GM12878 (cell line): ENCODE measurements around the gene UBE2O. TPM values are rescaled to one million over a fixed set of nuclear protein-coding genes. Genes with fewer than 3 reads are reported as not detected.

Experiments
- ATAC-seq: fragments of 200-7000 bp; cut with Tn5 transposase; 3 replicates; pipeline ENCODE4 v1.9.1; 2020; ENCODE audit warnings: mild to moderate bottlenecking, moderate library complexity
- BruUV-seq: library from RNA; stranded (reverse); fragments of 400-500 nt; replicated peaks from 2 replicates; lab custom pipeline; 2021; lab: Mats Ljungman, UMichigan
- CTCF ChIA-PET: fragments of 300-600 bp; sonication (Branson Sonifier 250); formaldehyde crosslinking; extraction: SDS; loops from one replicate; lab custom pipeline; 2021; ENCODE audit warnings: inconsistent platforms; lab: Yijun Ruan, JAX
- POLR2A ChIA-PET: fragments of 350-600 bp; formaldehyde crosslinking; extraction: SDS; loops from one replicate; lab custom pipeline; 2021; ENCODE audit warnings: inconsistent platforms; lab: Charles Lee
- RAD21 ChIA-PET: fragments of 300-600 bp; sonication (Branson Sonifier 250); formaldehyde crosslinking; loops from one replicate; lab custom pipeline; 2023; ENCODE audit warnings: antibody characterized with exemption; ENCODE audit not compliant: unreplicated experiment; lab: Charles Lee
- SMC1A ChIA-PET: fragments of 300-600 bp; sonication (Branson Sonifier 250); formaldehyde crosslinking; loops from one replicate; lab custom pipeline; 2023; ENCODE audit not compliant: unreplicated experiment, uncharacterized antibody; lab: Charles Lee
- DNase-seq: peaks from one replicate; pipeline ENCODE4 v3.0.0-alpha.2; 2011; ENCODE audit warnings: low read depth, low spot score
- FAIRE-seq: peaks from 3 replicates; lab custom pipeline; 2011; peaks lifted over from hg19 to GRCh38; lab: Jason Lieb, UNC
- H2AFZ ChIP-seq: 2 replicates; pipeline ENCODE4 v1.6.0; 2011; ENCODE audit warnings: low read depth, low read length, control low read depth; ENCODE audit not compliant: control insufficient read depth
- H3K27ac ChIP-seq: 2 replicates; pipeline ENCODE4 v1.5.1; 2011; ENCODE audit warnings: control low read depth; ENCODE audit not compliant: control insufficient read depth, insufficient read depth
- H3K27me3 ChIP-seq, 2 experiments: replicated peaks in 1 of 2; 2 replicates each; pipeline versions ENCODE4 v1.6.0 to v1.6.1; 2011; ENCODE audit warnings: low read length in 1 of 2; ENCODE audit not compliant: control insufficient read depth in 2 of 2, insufficient read depth in 2 of 2
- H3K36me3 ChIP-seq, 2 experiments: 2 replicates each; pipeline ENCODE4 v1.5.1; 2011; ENCODE audit warnings: low read length in 1 of 2; ENCODE audit not compliant: control insufficient read depth in 2 of 2, insufficient read depth in 2 of 2
- H3K4me1 ChIP-seq: 2 replicates; pipeline ENCODE4 v1.6.1; 2011; ENCODE audit warnings: mild to moderate bottlenecking, low read length, moderate library complexity, mixed read lengths; ENCODE audit not compliant: control insufficient read depth, insufficient read depth
- H3K4me2 ChIP-seq: 2 replicates; pipeline ENCODE4 v1.6.0; 2011; ENCODE audit warnings: control low read depth; ENCODE audit not compliant: control insufficient read depth, insufficient read depth
- H3K4me3 ChIP-seq: fragments of 200-600 bp; sonication (generic); 2 replicates; pipeline ENCODE4 v1.5.1; 2016
- H3K79me2 ChIP-seq: 2 replicates; pipeline ENCODE4 v1.6.0; 2011; ENCODE audit warnings: low read length; ENCODE audit not compliant: control insufficient read depth, insufficient read depth
- H3K9ac ChIP-seq: 2 replicates; pipeline ENCODE4 v1.8.0; 2011; ENCODE audit warnings: low read length, control low read depth, mixed read lengths; ENCODE audit not compliant: control insufficient read depth, insufficient read depth
- H3K9me3 ChIP-seq: replicated peaks from 3 replicates; pipeline ENCODE4 v1.5.1; 2011; ENCODE audit warnings: mild to moderate bottlenecking, low read length; ENCODE audit not compliant: control insufficient read depth, insufficient read depth
- H4K20me1 ChIP-seq: 2 replicates; pipeline ENCODE4 v1.6.0; 2011; ENCODE audit not compliant: control insufficient read depth, insufficient read depth
- ATF7 ChIP-seq: fragments of 450-650 bp; IDR thresholded peaks from 2 replicates; pipeline ENCODE4 v1.6.1; 2016; ENCODE audit warnings: low read depth, mild to moderate bottlenecking
- BCL11A ChIP-seq: IDR thresholded peaks from 2 replicates; pipeline ENCODE4 v1.6.1; 2011; ENCODE audit warnings: low read depth, low read length
- CREB1 ChIP-seq: IDR thresholded peaks from 2 replicates; pipeline ENCODE4 v1.6.1; 2012; ENCODE audit warnings: low read depth, mild to moderate bottlenecking, inconsistent platforms
- CREM ChIP-seq: IDR thresholded peaks from 2 replicates; pipeline ENCODE4 v1.6.1; 2014; ENCODE audit warnings: antibody characterized with exemption, low read depth
- CTCF ChIP-seq, 3 experiments: IDR thresholded peaks in 2 of 3; conservative IDR thresholded peaks in 1 of 3; 2 replicates each; pipeline ENCODE4 v1.5.1; 2011; ENCODE audit warnings: low read depth in 3 of 3, low read length in 3 of 3, mild to moderate bottlenecking in 3 of 3, control low read depth in 2 of 3, moderate library complexity in 2 of 3, inconsistent platforms in 1 of 3, mixed read lengths in 1 of 3; ENCODE audit not compliant: control insufficient read depth in 2 of 3, insufficient read depth in 1 of 3; ENCODE audit errors: extremely low read depth in 1 of 3
- CUX1 ChIP-seq: IDR thresholded peaks from 2 replicates; pipeline ENCODE4 v1.6.1; 2012; ENCODE audit warnings: improper control_type of control experiment, low read depth, low read length; ENCODE audit not compliant: insufficient replicate concordance
- HDAC6 ChIP-seq: fragments of 200-600 bp; sonication (generic); IDR thresholded peaks from one replicate; pipeline ENCODE4 v1.8.0; 2017; ENCODE audit warnings: antibody characterized with exemption; ENCODE audit not compliant: unreplicated experiment
- HDGF ChIP-seq: fragments of 450-650 bp; IDR thresholded peaks from 2 replicates; pipeline ENCODE4 v1.6.1; 2016; ENCODE audit warnings: antibody characterized with exemption
- IKZF1 ChIP-seq: fragments of 450-650 bp; conservative IDR thresholded peaks from 2 replicates; pipeline ENCODE4 v1.6.1; 2017; ENCODE audit warnings: antibody characterized with exemption, mild to moderate bottlenecking
- MXI1 ChIP-seq: fragments of 150-350 bp; IDR thresholded peaks from 2 replicates; pipeline ENCODE4 v1.6.1; 2011; ENCODE audit warnings: low read depth, mild to moderate bottlenecking, inconsistent platforms, low read length, improper control_type of control experiment
- PML ChIP-seq: IDR thresholded peaks from 2 replicates; pipeline ENCODE4 v1.6.1; 2012; ENCODE audit warnings: low read length, inconsistent platforms
- POLR2AphosphoS2 ChIP-seq: IDR thresholded peaks from 2 replicates; pipeline ENCODE4 v1.6.1; 2011; ENCODE audit warnings: low read depth, mild to moderate bottlenecking, low read length, improper control_type of control experiment, moderate library complexity
- POU2F2 ChIP-seq: IDR thresholded peaks from 3 replicates; pipeline ENCODE4 v1.6.1; 2011; ENCODE audit warnings: low read depth, mild to moderate bottlenecking, low read length, borderline replicate concordance
- RAD51 ChIP-seq: fragments of 450-650 bp; IDR thresholded peaks from 2 replicates; pipeline ENCODE4 v1.6.1; 2016; ENCODE audit warnings: moderate library complexity, mild to moderate bottlenecking, inconsistent platforms
- RFX5 ChIP-seq: IDR thresholded peaks from 2 replicates; pipeline ENCODE4 v1.6.1; 2011; ENCODE audit warnings: low read depth, low read length, improper control_type of control experiment
- STAT1 ChIP-seq: fragments of 450-650 bp; conservative IDR thresholded peaks from 2 replicates; pipeline ENCODE4 v1.6.1; 2014; ENCODE audit warnings: antibody characterized with exemption, mild to moderate bottlenecking
- USF2 ChIP-seq: IDR thresholded peaks from 2 replicates; pipeline ENCODE4 v1.6.1; 2011; ENCODE audit warnings: low read depth, low read length, improper control_type of control experiment, borderline replicate concordance
- ZNF217 ChIP-seq: fragments of 450-650 bp; IDR thresholded peaks from 2 replicates; pipeline ENCODE4 v1.6.1; 2017; ENCODE audit warnings: antibody characterized with exemption, mild to moderate bottlenecking
- WGBS: methylation state at CpG from one replicate; pipeline ENCODE4 v1.1.6; 2016; ENCODE audit warnings: low lambda C conversion rate; ENCODE audit not compliant: insufficient replicate concordance, insufficient coverage; ENCODE audit errors: missing lambda C conversion rate; 5-methylcytosine and 5-hydroxymethylcytosine counted together
- in situ Hi-C: fragments of 300-500 bp; cut with MboI; formaldehyde crosslinking; loops from 9 replicates; pipeline ENCODE4 v1.14.3; 2018; ENCODE audit warnings: mixed read lengths
- intact Hi-C: fragments of 100-400 bp; cut with micrococcal nuclease; formaldehyde crosslinking; loops from one replicate; pipeline ENCODE4 v1.14.2; 2022; ENCODE audit not compliant: unreplicated experiment
- polyA plus RNA-seq, 11 experiments: library from polyadenylated mRNA; depleted of rRNA in 4 of 11; unstranded in 6 of 11; stranded (reverse) in 5 of 11; fragments of >200 nt; fragmentation: Nextera tagmentation in 4 of 11; fragmentation: Illumina TruSeq in 1 of 11; extraction: Ambion mirVana in 4 of 11; extraction: Trizol in 1 of 11; gene quantifications; 1 replicate in 1 of 11; 2 replicates in 10 of 11; pipeline versions ENCODE4 v1.2.1 to v1.2.3, GENCODE V29; 2011 to 2016; ENCODE audit warnings: inconsistent platforms in 2 of 11, missing spikeins in 2 of 11, low read depth in 1 of 11
- total RNA-seq, 4 experiments: library from RNA; depleted of rRNA in 3 of 4; stranded (reverse); fragments of >200 nt in 3 of 4; fragmentation: Illumina TruSeq in 1 of 4; extraction: Trizol in 1 of 4; gene quantifications; 2 replicates each; pipeline versions ENCODE4 v1.2.1 to v1.2.3, GENCODE V29; 2013 to 2021

Gene UBE2O
- total and polyA plus RNA-seq, 10 of the 15 experiments (the other 5 are each of a cell fraction or from before 2014, with no cell fraction given) = 2.1 to 39.0 (median 14.1) TPM

- H3K36me3 ChIP-seq = 0 out of 4 replicates have a peak, but pooled peaks cover 0 to 3% of the 10 kb centered on the region in 2 experiments
- peaks cover 18% of the 10 kb centered on the region for H3K4me1 ChIP-seq
- ChIA-PET POLR2A (no interaction called here), RAD21 (no interaction called here), CTCF (no interaction called here), SMC1A (no interaction called here)
- no peak overlapping the region for H3K27ac ChIP-seq
- in situ Hi-C loops (no loop called here), intact Hi-C loops (no loop called here)
- FAIRE-seq (peak; percentile 59), DNase-seq (no peak), ATAC-seq (peak; percentile 87)
- no peak overlapping the region for H3K4me3 ChIP-seq
- no peaks in the 10 kb centered on the region; the same call in 1 of the 2 replicates for H4K20me1 ChIP-seq
- no peaks in the 10 kb centered on the region for H3K27me3 ChIP-seq
- H2AFZ ChIP-seq = no peak overlapping the region
- no peaks in the 10 kb centered on the region for H3K9me3 ChIP-seq
- H3K9ac ChIP-seq = no peak overlapping the region
- TF ChIP-seq HDAC6 (no peak), ZNF217 (no peak), CUX1 (no peak), POU2F2 (0 out of 3 replicates have a peak, but pooled peaks have one; percentile 33), CREB1 (peak; percentile 45; the same call in 1 of the 2 replicates), STAT1 (no peak), USF2 (no peak), ATF7 (no peak), PML (no peak), RFX5 (peak; percentile 78), CREM (peak; percentile 36; the same call in 1 of the 2 replicates), CTCF (IDR thresholded peaks at IDR 0.05 in 2 of 3, conservative IDR thresholded peaks at IDR 0.05 in 1 of 3; ENCODE audit: control insufficient read depth in 2 of 3, extremely low read depth in 1 of 3, insufficient read depth in 1 of 3, low read depth in 3 of 3, low read length in 3 of 3) (peak in 2 of 3 experiments; percentile 49 to 50; a peak in 3 of 6 replicates), MXI1 (no peak), BCL11A (no peak), RAD51 (no peak), POLR2AphosphoS2 (no peak), HDGF (no peak), IKZF1 (no peak)
- H3K79me2 ChIP-seq = peaks cover 41% of the 10 kb centered on the region
- no peak overlapping the region for H3K4me2 ChIP-seq
- BruUV-seq = no TSS peak
- WGBS = 72% methylated on average over 3 of the region's 3 CpGs
These were observed 20.1 kb downstream of the UBE2O start for GRCh38 chr17:76432712-76433336.
